GM19240 (cell line): ENCODE results near the gene KRT78.
"Not testable (repeated sequence)": the region's sequence is repeated elsewhere in the genome, so short reads cannot be mapped to it uniquely, and the experiment has no call there.

Experiments used
- DNase-seq: peaks from one replicate; pipeline ENCODE4 v3.0.0; 2011; ENCODE audit warnings: low spot score; ENCODE audit not compliant: insufficient read length

The KRT78 gene

DNA sequence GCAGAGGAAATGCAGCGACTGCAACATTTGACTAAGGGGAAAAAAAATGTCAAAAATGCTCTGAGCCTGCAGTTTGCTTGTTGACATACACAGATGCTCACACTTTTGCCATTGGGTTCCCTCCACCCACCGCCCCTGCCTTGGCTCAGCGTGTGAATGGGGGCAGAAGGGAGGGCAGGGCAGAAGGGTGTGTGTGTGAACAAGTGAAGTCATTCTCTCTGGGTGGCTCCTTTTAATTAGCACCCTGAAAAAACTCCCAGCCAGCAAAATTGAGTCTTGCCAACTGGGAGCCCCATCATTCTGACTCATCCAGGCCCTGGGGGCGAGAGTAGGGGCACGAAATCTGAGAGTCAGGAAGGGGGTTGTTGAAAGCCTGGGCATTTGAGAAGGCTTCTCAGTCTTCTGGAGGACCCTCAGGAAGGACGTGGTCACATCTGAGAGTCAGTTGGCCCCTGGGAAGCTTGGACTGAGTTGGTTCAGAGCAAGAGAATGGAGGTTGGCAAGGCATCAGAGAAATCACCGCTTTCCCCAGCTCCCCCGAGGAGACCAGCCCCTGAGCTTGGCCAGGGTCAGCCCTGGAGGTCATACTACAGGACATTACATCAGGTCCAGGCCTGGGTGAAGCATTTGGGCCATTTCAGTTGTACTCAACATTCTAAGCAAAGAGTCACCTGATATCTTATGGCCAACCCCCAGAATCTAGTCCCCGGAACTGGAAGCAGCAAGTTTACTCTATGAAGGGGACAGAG, 22.7 kb upstream of the KRT78 start:
- DNase-seq, result no peak

GRCh38 chr12:52870361-52871290, 21.8 kb upstream of the KRT78 start:
- DNase-seq, result peak; percentile 82

DNA sequence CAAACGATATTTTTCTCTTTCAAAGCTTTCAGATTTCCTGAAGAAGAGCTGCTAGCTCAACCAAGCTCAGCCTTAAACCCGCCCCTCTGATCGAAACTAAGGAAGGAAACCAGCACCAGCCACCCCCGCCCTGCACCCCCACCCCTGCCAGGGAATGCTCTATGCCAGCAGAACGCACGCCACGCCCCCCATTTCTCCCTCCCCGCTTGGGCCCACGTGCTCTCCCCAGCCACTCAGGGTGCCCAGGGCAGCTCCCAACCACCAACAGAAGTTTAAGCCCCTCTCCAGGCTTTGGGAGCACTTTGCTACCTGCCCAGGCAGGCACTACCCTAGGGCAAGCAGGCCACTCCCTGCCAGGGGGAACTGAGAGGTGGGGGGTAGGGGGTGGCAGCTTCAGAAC, 18.8 kb upstream of the KRT78 start:
- DNase-seq, result no peak

GRCh38 chr12:52867152-52867551, 18.4 kb upstream of the KRT78 start:
- no peak for DNase-seq

DNA sequence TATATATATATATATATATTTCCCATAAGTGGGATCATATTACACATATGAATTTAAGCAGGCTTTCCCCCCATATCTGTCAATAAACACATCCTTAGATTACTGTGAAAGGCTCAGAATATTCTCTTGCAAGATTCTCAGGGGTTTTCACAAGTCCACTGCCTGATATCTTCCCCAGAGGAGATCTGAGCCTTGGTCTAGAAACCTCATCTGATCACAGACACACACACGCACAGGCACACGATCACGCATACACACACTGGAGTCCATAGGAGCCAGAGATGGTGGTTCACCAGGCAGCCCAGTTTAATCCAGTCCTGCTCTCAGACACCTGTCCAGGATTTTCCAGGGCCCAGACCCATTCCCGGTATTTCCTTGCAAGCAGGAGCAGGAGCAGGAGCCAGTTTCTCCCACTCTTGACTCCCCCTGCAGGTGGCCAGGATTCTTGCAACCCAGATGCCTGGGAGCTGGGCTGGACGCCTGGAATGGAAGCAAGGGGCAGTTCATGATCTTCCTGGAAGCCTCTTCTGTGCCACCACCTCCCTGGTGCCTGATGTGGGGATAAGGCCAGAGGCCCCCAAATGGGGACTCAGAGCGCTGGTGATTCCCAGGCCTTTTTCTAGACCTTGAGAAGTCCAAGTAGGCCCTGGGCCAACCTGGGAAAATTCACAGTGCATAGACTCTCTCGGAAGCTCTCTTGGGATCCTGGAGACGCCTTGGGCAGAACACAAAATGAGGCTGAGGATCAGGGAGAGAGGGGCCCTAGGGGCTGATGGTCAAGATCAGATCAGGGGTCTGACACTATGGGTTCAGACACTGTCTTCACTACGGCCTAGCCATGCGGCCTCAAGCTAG, 16.5 kb upstream of the KRT78 start:
- DNase-seq, result no peak

GRCh38 chr12:52862023-52862422, 13.2 kb upstream of the KRT78 start:
- no peak for DNase-seq

GRCh38 chr12:52861511-52861910, 12.7 kb upstream of the KRT78 start:
- no peak for DNase-seq

- no peak for DNase-seq
Measured at GRCh38 chr12:52860102-52860823, 11.5 kb upstream of the KRT78 start.

- DNase-seq, result no peak
Measured at GRCh38 chr12:52857500-52857899, 8.7 kb upstream of the KRT78 start.

DNA sequence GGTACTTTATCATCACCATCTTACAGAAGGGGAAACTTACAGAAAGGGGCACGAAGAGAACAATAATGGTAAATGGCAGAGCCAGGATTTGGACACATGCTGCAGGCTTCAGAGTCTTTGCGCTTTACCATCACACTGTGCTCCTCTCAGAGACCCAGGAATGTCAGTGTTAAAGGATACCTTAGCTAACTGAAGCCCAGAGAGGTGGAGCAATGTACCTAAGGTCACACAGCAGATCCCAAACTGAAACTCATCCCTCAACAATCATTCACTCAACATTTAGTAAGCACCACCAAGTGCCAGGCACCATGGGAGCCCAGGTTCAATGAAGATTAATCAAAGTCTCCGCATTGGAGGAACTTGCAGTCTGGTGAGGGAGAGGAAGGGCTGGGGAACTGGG, 8.0 kb upstream of the KRT78 start:
- DNase-seq, result no peak

DNA sequence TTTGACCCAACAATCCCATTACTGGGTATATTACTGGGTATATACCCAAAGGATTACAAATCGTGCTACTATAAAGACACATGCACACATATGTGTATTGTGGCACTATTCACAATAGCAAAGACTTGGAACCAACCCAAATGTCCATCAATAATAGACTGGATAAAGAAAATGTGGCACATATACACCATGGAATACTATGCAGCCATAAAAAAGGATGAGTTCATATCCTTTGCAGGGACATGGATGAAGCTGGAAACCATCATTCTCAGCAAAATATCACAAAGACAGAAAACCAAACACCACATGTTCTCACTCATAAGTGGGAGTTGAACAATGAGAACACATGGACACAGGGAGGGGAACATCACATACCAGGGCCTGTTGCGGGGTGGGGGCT, 7.3 kb upstream of the KRT78 start:
- DNase-seq, result not testable (repeated sequence)

DNA sequence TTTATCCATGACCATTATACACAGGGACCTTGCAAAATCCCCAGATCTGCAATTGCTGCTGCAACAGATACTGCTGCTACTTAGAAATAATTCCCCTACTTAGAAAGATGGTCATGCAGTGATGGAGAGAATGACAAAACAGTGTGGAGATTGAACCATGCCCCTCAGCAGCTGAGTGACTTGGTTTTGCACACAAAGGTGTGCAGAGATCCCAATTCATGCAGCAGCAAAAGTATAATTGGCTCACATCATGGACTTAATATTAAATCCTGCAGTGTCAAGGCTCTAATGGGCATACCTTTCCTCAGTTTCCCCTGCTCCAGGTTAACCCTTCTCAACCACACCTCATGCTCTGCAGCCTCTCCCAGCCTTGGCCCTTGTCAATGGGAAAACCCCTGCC, 3.0 kb upstream of the KRT78 start:
- no peak for DNase-seq

DNA sequence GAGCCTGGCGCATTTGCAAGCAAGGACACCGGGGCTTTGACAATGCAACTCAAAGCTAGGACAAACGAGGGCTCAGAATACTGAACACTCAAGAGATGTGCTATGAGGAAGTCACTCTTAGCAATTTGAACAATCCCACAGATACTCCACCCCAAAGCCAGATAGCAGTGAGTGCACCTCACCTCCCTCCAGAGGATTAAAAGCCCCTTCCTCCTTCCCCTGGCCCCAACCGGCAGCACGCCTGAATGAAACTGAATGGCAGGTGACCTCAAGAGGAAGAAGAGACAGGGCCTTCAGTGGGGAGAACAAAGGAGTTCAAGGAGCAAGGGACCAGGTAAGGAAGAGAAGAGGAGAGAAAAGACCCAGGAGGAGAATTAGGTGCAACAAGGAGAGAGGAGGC, 1.9 kb upstream of the KRT78 start:
- DNase-seq, result no peak

GRCh38 chr12:52849511-52849910, 717 bp upstream of the KRT78 start:
- DNase-seq, result no peak

DNA sequence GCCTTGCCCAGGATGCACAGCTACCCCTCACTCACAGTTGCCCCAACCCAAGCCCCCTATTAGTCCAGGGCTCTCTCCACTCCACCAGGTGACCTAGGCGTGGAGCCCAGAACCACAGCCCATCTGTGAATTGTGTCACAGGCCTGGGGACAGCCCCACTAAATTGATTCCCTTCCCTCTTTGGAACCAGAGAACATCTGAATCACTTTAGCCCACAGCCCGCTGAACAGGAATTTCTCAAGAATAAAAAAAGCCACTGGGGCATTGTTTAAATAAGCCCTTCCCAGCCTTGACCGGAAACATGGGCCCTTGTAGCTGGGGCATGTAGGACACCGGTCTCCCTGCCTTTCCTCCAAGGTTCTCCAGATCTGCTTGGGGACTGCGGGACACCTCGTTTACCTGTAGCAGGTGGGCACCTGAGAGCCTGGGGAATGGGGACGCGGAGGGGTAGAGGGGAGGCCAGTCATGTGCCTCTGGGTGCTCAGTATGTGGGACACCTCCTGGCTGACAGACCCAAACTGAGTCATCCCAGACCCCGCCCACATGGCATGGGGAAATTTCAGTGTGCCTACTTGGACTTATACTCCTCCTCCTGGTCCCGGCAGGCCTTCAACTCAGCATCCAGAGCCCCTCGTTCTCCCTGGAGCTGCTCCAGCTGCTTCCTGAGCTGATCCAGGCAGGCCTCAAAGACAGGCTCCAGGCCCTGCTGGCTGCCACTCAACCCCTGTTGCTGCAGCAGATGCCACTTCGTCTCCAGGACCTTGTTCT, 1.3 kb downstream of the KRT78 start:
- DNase-seq, result no peak

GRCh38 chr12:52846356-52846970, 2.3 kb downstream of the KRT78 start:
- no peak for DNase-seq

DNA sequence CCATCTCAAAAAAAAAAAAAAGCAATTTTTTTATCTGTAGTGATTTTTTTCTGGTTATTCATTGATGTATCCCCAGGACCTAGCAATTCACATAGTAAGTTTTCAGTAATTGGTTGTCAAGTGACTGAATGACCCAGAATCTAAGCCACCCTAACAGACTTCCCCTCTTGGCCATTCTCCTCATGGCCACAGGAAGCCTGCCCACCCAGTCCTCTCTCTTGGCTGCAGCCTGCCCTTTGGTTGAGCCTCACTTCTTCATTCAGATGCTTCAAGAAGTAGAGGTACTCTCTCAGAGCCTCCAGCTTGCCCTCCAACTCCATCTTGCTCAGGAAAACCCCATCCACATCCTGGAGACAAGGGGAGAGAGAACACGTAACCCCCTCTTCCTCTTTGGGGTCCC, 2.8 kb downstream of the KRT78 start:
- DNase-seq, result no peak

GRCh38 chr12:52844386-52844785, 4.4 kb downstream of the KRT78 start:
- no peak for DNase-seq

DNA sequence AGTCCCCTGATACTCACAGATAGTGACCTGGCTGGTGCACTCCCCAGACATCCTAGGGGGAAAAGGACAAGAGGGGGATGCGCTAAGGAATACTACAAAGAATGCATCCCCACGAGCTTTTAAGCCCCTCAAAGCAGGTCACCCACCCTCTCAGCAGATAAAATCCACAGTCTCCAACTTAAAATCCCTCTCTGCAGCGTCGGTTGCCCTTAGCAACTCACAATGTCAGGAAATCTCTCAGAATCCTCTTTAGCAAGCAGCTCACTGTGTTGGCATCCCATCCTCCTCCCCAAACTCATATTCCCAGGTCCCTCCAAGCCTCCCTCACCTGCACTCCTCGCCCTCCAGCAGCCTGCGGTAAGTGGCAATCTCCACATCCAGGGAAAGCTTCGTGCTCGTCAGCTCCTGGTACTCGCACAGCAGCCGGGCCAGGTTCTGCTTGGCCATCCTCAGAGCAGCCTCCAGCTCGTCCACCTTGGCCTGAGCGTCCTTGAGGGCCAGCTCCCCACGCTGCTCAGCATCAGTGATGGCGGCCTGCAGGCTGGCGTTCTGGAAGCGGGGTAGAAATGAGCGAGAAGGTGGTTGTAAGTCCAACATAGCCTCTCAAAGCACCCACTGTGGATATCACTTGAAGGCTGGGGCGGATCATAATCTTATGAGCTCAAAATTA, 9.2 kb downstream of the KRT78 start:
- no peak for DNase-seq
